OCI-LY1 (cell line): ENCODE results near the gene TOM1L2.

Experiments used
- H2AFZ ChIP-seq: fragments of 200-600 bp; sonication (generic), shearing (Covaris generic); 2 replicates; pipeline ENCODE4 v1.6.0; 2014; ENCODE audit warnings: antibody characterized with exemption, mild to moderate bottlenecking, low read length
- H3F3A ChIP-seq: fragments of 200-600 bp; sonication (generic), shearing (Covaris generic); 2 replicates; pipeline ENCODE4 v1.6.0; 2014; ENCODE audit warnings: mild to moderate bottlenecking, antibody characterized with exemption, low read length, moderate library complexity; ENCODE audit not compliant: insufficient read depth
- H3K27ac ChIP-seq: fragments of 200-600 bp; sonication (generic); 2 replicates; pipeline ENCODE4 v1.5.1; 2014; ENCODE audit warnings: low read length, mixed run types, mild to moderate bottlenecking, low read depth; ENCODE audit not compliant: poor library complexity, severe bottlenecking
- H3K27me3 ChIP-seq: fragments of 200-600 bp; sonication (generic); 2 replicates; pipeline ENCODE4 v1.6.0; 2014; ENCODE audit warnings: antibody characterized with exemption, mild to moderate bottlenecking, low read length, moderate library complexity; ENCODE audit not compliant: insufficient read depth
- H3K36me3 ChIP-seq: fragments of 200-600 bp; sonication (generic); 2 replicates; pipeline ENCODE4 v1.6.1; 2014; ENCODE audit warnings: mild to moderate bottlenecking, antibody characterized with exemption, low read length, moderate library complexity, mixed read lengths; ENCODE audit not compliant: insufficient read depth
- H3K4me1 ChIP-seq: fragments of 200-600 bp; sonication (generic); 2 replicates; pipeline ENCODE4 v1.5.1; 2014; ENCODE audit warnings: mild to moderate bottlenecking, low read length, moderate library complexity; ENCODE audit not compliant: insufficient read depth, severe bottlenecking
- H3K4me2 ChIP-seq: fragments of 200-600 bp; sonication (generic), shearing (Covaris generic); 2 replicates; pipeline ENCODE4 v1.6.1; 2014; ENCODE audit warnings: low read length
- H3K4me3 ChIP-seq: fragments of 200-600 bp; sonication (generic); 2 replicates; pipeline ENCODE4 v1.5.1; 2014; ENCODE audit warnings: low read length, low read depth, mild to moderate bottlenecking, mixed read lengths; ENCODE audit not compliant: poor library complexity, severe bottlenecking
- H3K79me2 ChIP-seq: fragments of 200-600 bp; shearing (Covaris generic); 2 replicates; pipeline ENCODE4 v1.6.1; 2016; ENCODE audit warnings: mixed run types, low read length, mixed read lengths; ENCODE audit not compliant: insufficient read depth
- H3K9ac ChIP-seq: fragments of 200-600 bp; sonication (generic), shearing (Covaris generic); 2 replicates; pipeline ENCODE4 v1.6.1; 2014; ENCODE audit warnings: mild to moderate bottlenecking, low read length, mixed read lengths
- H3K9me2 ChIP-seq: fragments of 200-600 bp; sonication (generic), shearing (Covaris generic); 2 replicates; pipeline ENCODE4 v1.6.1; 2014; ENCODE audit warnings: low read depth, mild to moderate bottlenecking, low read length, mixed read lengths
- H3K9me3 ChIP-seq: fragments of 200-600 bp; shearing (Covaris generic); 2 replicates; pipeline ENCODE4 v1.6.1; 2014; ENCODE audit warnings: low read length, mixed read lengths
- H4K20me1 ChIP-seq: fragments of 200-600 bp; sonication (generic), shearing (Covaris generic); 2 replicates; pipeline ENCODE4 v1.6.0; 2016; ENCODE audit warnings: mild to moderate bottlenecking, low read length; ENCODE audit not compliant: insufficient read depth
- CTCF ChIP-seq: fragments of 200-600 bp; sonication (generic), shearing (Covaris generic); IDR thresholded peaks from 2 replicates; pipeline ENCODE4 v1.5.1; 2017; ENCODE audit warnings: mild to moderate bottlenecking, antibody characterized with exemption, low read length, moderate library complexity, mixed read lengths
- EZH2 ChIP-seq: fragments of 200-600 bp; sonication (generic), shearing (Covaris generic); IDR thresholded peaks from 2 replicates; pipeline ENCODE4 v1.8.0; 2017; ENCODE audit warnings: borderline replicate concordance, mixed run types, mild to moderate bottlenecking, antibody characterized with exemption, low read length, moderate library complexity, mixed read lengths

The TOM1L2 gene

GRCh38 chr17:17882082-17882581, 90.1 kb downstream of the TOM1L2 start:
- Histone ChIP-seq H4K20me1 (no peaks in the 10 kb centered on the region), H3F3A (no peaks in the 10 kb centered on the region), H3K4me2 (no peak overlapping the region), H3K36me3 (no peaks in the 10 kb centered on the region), H3K4me1 (no peaks in the 10 kb centered on the region), H3K9me2 (no peaks in the 10 kb centered on the region), H3K9me3 (no peaks in the 10 kb centered on the region), H3K27me3 (no peaks in the 10 kb centered on the region), H3K9ac (no peak overlapping the region), H3K27ac (no peak overlapping the region), H3K4me3 (no peak overlapping the region), H3K79me2 (no peaks in the 10 kb centered on the region), H2AFZ (no peak overlapping the region)
- no peak for TF ChIP-seq EZH2
- TF ChIP-seq CTCF, result no peak

- Histone ChIP-seq H4K20me1 (no peaks in the 10 kb centered on the region), H3K4me3 (no peak overlapping the region), H3K4me1 (no peaks in the 10 kb centered on the region), H2AFZ (no peak overlapping the region), H3K79me2 (no peaks in the 10 kb centered on the region), H3K9me3 (no peaks in the 10 kb centered on the region), H3K9me2 (no peaks in the 10 kb centered on the region), H3K27ac (no peak overlapping the region), H3K9ac (no peak overlapping the region), H3K27me3 (no peaks in the 10 kb centered on the region), H3F3A (no peaks in the 10 kb centered on the region), H3K36me3 (no peaks in the 10 kb centered on the region; the same call in 1 of the 2 replicates), H3K4me2 (no peak overlapping the region)
- TF ChIP-seq EZH2 (no peak), CTCF (no peak)
These were observed 91.5 kb downstream of the TOM1L2 start for GRCh38 chr17:17880577-17881196.

- Histone ChIP-seq H3K36me3 (no peaks in the 10 kb centered on the region; the same call in 1 of the 2 replicates), H3K79me2 (no peaks in the 10 kb centered on the region), H3F3A (no peaks in the 10 kb centered on the region), H3K9ac (no peak overlapping the region), H2AFZ (no peak overlapping the region), H3K4me1 (no peaks in the 10 kb centered on the region), H3K9me3 (no peaks in the 10 kb centered on the region), H3K27ac (no peak overlapping the region), H3K4me2 (no peak overlapping the region), H3K27me3 (no peaks in the 10 kb centered on the region), H3K4me3 (no peak overlapping the region), H4K20me1 (no peaks in the 10 kb centered on the region), H3K9me2 (no peaks in the 10 kb centered on the region)
- TF ChIP-seq EZH2, result no peak
- TF ChIP-seq CTCF, result no peak
These were observed 94.5 kb downstream of the TOM1L2 start for GRCh38 chr17:17877529-17878358.
